Nephron progenitor cell (in vitro differentiated cells): ENCODE data around the gene PITPNB.

Experiments
- DNase-seq: peaks from one replicate; pipeline ENCODE4 v3.0.0; 2021
- H3K27ac Mint-ChIP-seq: 2 replicates; pipeline ENCODE4 v1.8.0; 2021; ENCODE audit warnings: mild to moderate bottlenecking, moderate library complexity, mixed read lengths
- H3K27me3 Mint-ChIP-seq: 2 replicates; pipeline ENCODE4 v1.8.0; 2021; ENCODE audit warnings: mild to moderate bottlenecking, low read depth, mixed read lengths; ENCODE audit not compliant: poor library complexity
- H3K36me3 Mint-ChIP-seq: 2 replicates; pipeline ENCODE4 v1.8.0; 2021; ENCODE audit warnings: low read depth, mixed read lengths
- H3K4me1 Mint-ChIP-seq: 2 replicates; pipeline ENCODE4 v1.8.0; 2021; ENCODE audit warnings: mixed read lengths
- H3K4me3 Mint-ChIP-seq: 2 replicates; pipeline ENCODE4 v1.8.0; 2021; ENCODE audit warnings: mild to moderate bottlenecking, moderate library complexity, mixed read lengths
- H3K9me3 Mint-ChIP-seq: 2 replicates; pipeline ENCODE4 v1.8.0; 2021; ENCODE audit warnings: mild to moderate bottlenecking, moderate library complexity, mixed read lengths
- CTCF ChIP-seq: fragments of 200-600 bp; sonication (generic); IDR thresholded peaks from 2 replicates; pipeline ENCODE4 v1.5.0; 2021; ENCODE audit warnings: antibody characterized with exemption

PITPNB gene

GRCh38 chr22:27903805-27904473, 15.1 kb downstream of the PITPNB start:
- Mint-ChIP-seq H3K27me3 (no peaks in the 10 kb centered on the region), H3K36me3 (peaks cover 86% of the 10 kb centered on the region), H3K4me3 (no peak overlapping the region), H3K27ac (no peak overlapping the region), H3K9me3 (no peaks in the 10 kb centered on the region), H3K4me1 (no peaks in the 10 kb centered on the region)
- no peak for DNase-seq
- no peak for TF ChIP-seq CTCF

GRCh38 chr22:27900153-27900552, 18.9 kb downstream of the PITPNB start:
- Mint-ChIP-seq H3K36me3 (peaks cover 80% of the 10 kb centered on the region), H3K27me3 (no peaks in the 10 kb centered on the region), H3K4me3 (no peak overlapping the region), H3K9me3 (no peaks in the 10 kb centered on the region), H3K4me1 (no peaks in the 10 kb centered on the region), H3K27ac (no peak overlapping the region)
- no peak for DNase-seq
- no peak for TF ChIP-seq CTCF

- no peak for DNase-seq
- H3K4me3 Mint-ChIP-seq: no peak overlapping the region
- H3K27me3 Mint-ChIP-seq: no peaks in the 10 kb centered on the region
- no peak for TF ChIP-seq CTCF
- no peak overlapping the region for H3K27ac Mint-ChIP-seq
- H3K4me1 Mint-ChIP-seq: no peaks in the 10 kb centered on the region
- no peaks in the 10 kb centered on the region for H3K9me3 Mint-ChIP-seq
- H3K36me3 Mint-ChIP-seq: peaks cover 81% of the 10 kb centered on the region
Measured at GRCh38 chr22:27896245-27896644, 22.8 kb downstream of the PITPNB start.

- peaks cover 81% of the 10 kb centered on the region for H3K36me3 Mint-ChIP-seq
Measured at GRCh38 chr22:27895600-27895999, 23.5 kb downstream of the PITPNB start.

GRCh38 chr22:27892811-27893210, 26.2 kb downstream of the PITPNB start:
- Mint-ChIP-seq H3K27ac (peak overlapping the region; percentile 67), H3K9me3 (no peaks in the 10 kb centered on the region), H3K36me3 (peaks cover 77% of the 10 kb centered on the region), H3K4me1 (peaks cover 3% of the 10 kb centered on the region), H3K4me3 (no peak overlapping the region), H3K27me3 (no peaks in the 10 kb centered on the region)
- TF ChIP-seq CTCF: no peak
- DNase-seq: no peak

More at GRCh38 chr22:27895600-27895999, 23.5 kb downstream of the PITPNB start:
- H3K4me1 Mint-ChIP-seq: no peaks in the 10 kb centered on the region
- no peak overlapping the region for H3K4me3 Mint-ChIP-seq
- H3K9me3 Mint-ChIP-seq: no peaks in the 10 kb centered on the region
- no peaks in the 10 kb centered on the region for H3K27me3 Mint-ChIP-seq
- no peak for TF ChIP-seq CTCF
- no peak overlapping the region for H3K27ac Mint-ChIP-seq
- no peak for DNase-seq

GRCh38 chr22:27892064-27892463, 27.0 kb downstream of the PITPNB start:
- Mint-ChIP-seq H3K4me3 (no peak overlapping the region), H3K27me3 (no peaks in the 10 kb centered on the region), H3K36me3 (peaks cover 73% of the 10 kb centered on the region), H3K4me1 (peaks cover 8% of the 10 kb centered on the region), H3K27ac (peak overlapping the region; percentile 49), H3K9me3 (no peaks in the 10 kb centered on the region)
- no peak for DNase-seq
- TF ChIP-seq CTCF: no peak
